ENCODE results near the gene CFAP77.

CFAP77 gene

DNA sequence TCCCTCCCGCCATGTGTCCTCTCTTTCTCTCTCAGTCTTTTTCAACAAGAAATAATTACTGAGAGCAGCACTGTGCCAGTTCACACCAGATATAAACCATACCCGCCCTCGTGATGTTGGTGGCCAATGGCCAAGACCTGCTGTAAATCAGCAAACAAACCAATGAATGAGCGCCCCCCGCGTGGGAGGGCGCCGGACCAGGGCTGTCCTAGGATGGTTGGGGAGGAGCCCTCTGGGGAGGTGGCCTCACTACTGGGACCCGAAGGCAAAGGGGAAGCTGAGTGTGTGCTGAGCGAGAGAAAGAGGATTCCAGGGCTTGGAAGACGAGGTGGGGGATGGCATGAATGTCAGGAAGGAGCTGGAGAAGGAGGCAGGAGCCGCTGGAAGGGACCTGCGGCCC lies 121.2 kb downstream of the CFAP77 start:
- Mint-ChIP-seq H3K27ac (no peak overlapping the region), H3K9me3 (peaks cover 2% of the 10 kb centered on the region), H3K36me3 (no peaks in the 10 kb centered on the region), H3K27me3 (peaks cover 35% of the 10 kb centered on the region), H3K4me1 (no peaks in the 10 kb centered on the region), H3K4me3 (no peak overlapping the region)
- no peak for ATAC-seq

DNA sequence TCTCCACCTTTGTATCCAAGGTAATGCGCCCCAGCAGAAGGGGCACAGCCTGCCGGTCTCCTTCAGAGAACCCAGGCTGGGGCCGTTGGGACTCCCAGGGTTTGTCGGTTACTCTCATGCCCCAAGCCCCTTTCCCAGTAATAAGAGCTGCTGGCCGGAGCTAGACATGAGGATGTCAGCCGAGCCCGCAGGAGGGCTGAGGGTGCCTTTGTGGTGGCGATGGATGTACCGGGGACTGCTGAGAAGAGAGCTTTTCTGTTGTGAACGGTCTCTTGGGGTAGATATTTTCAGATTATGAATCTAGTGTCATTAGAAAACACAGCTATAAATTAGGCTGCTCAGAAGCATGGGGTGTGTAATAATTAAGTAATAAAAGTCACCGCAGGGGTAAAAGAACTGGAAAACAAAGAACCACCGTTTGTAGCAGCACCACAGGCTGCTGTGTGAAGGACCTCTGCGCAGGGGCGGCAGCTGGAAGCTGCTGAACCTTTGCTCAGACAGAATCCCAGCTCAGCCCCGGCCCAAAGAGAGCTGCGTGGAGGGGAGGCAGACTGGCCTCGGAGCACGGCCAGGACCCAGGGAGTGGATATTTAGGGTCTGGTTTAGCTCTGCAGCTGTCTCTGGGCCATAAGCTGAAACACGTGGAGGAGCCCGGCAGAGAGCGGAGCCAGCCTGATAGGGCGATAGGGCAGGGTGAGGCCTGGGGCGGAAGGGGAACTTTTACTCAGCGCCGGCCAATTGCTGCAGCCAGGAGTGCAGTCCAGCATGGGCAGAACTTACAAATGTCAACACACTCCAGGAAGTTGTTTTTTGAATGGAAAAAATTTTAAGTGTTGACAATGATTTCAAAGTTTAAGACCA lies 121.9 kb downstream of the CFAP77 start:
- peaks cover 35% of the 10 kb centered on the region for H3K27me3 Mint-ChIP-seq
- no peaks in the 10 kb centered on the region for H3K4me1 Mint-ChIP-seq
- no peak overlapping the region for H3K4me3 Mint-ChIP-seq
- peaks cover 2% of the 10 kb centered on the region for H3K9me3 Mint-ChIP-seq
- no peak overlapping the region for H3K27ac Mint-ChIP-seq
- ATAC-seq = no peak
- no peaks in the 10 kb centered on the region for H3K36me3 Mint-ChIP-seq

DNA sequence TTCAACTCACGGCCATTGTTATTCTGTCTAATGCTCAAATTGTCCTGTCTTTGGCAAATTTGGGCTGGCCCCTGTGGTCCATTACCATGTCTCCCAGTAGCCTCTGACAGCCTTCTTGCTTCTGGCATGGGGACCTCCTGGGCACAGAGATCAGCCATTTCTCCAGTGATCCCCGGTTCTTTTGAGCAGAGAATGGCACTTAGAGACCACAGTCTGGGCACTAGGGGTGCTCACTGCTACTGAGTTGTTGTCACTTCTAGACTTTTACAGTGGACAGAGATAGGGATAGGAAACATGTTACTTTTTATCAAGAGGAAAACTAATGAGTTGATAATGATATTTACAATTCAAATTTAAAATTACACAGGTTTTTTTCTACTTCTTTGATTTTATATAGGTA lies 124.8 kb downstream of the CFAP77 start:
- no peaks in the 10 kb centered on the region for H3K36me3 Mint-ChIP-seq
- no peaks in the 10 kb centered on the region for H3K4me1 Mint-ChIP-seq
- no peak overlapping the region for H3K4me3 Mint-ChIP-seq
- peaks cover 2% of the 10 kb centered on the region for H3K9me3 Mint-ChIP-seq
- H3K27ac Mint-ChIP-seq = no peak overlapping the region
- H3K27me3 Mint-ChIP-seq = peaks cover 35% of the 10 kb centered on the region
- no peak for ATAC-seq

DNA sequence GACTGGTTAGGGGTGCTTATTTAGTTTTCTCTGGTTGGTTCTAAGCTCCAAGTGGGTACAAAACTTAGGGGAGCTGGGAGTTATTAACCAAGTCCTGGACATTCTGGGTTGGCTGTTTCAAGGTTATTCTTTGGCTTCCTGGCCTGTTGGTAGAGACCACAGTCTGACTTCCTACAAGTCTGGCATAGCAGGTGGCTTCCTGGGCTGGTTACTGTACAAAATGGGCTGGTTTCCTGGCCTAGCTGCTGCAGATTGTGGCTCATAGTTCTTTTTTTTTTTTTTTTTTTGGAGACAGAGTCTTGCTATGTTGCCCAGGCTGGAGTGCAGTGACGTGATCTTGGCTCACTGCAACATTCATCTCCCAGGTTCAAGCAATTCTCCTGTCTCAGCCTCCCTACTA lies 126.1 kb downstream of the CFAP77 start:
- Mint-ChIP-seq H3K4me3 (no peak overlapping the region), H3K4me1 (no peaks in the 10 kb centered on the region), H3K27me3 (peaks cover 23% of the 10 kb centered on the region), H3K9me3 (peaks cover 2% of the 10 kb centered on the region), H3K36me3 (no peaks in the 10 kb centered on the region), H3K27ac (no peak overlapping the region)
- ATAC-seq = no peak

DNA sequence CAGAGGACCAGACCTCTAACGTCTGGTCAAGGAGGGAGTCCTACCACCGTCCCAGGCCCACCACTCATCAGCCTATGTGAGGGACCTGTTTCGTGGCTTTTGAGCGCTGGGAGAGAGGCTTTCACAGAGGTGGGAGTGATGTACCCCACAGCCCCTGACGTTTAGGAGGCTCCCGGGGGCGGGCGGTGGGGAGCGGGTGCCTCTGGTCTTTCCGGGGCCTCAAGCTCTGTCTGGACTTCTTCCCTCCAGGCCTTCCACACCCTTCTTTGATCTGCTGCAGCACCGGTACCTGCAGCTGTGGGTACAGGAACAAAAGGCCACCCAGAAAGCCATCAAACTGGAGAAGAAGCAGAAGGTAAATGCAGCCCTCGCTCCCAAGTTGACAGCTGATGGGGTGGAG lies 127.3 kb downstream of the CFAP77 start:
- no peak overlapping the region for H3K4me3 Mint-ChIP-seq

DNA sequence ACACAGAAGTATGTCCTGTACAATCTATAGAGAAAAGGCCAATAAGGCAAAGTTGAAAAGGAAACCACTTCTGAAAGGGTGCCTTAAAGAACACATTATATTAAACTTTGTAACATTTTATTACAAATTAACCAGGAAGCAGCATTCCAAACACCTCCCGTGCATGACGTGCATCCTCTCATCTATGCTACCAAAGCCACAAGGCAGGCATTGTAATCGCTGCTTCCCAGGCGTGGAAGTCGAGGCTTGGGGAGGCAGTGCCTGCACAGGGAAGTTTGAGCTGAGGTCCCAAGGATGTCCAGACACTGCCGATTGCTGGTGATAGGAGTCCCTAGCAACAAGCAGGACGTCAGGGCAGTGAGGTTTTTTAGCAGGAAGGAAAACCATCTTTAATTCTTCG lies 128.1 kb downstream of the CFAP77 start:
- Mint-ChIP-seq H3K4me3 (no peak overlapping the region), H3K9me3 (peaks cover 2% of the 10 kb centered on the region), H3K27ac (no peak overlapping the region), H3K4me1 (no peaks in the 10 kb centered on the region), H3K36me3 (no peaks in the 10 kb centered on the region), H3K27me3 (peaks cover 8% of the 10 kb centered on the region)
- ATAC-seq = no peak

More for the DNA sequence above, 127.3 kb downstream of the CFAP77 start:
- Mint-ChIP-seq H3K4me1 (no peaks in the 10 kb centered on the region), H3K27ac (no peak overlapping the region), H3K36me3 (no peaks in the 10 kb centered on the region), H3K9me3 (peaks cover 2% of the 10 kb centered on the region), H3K27me3 (peaks cover 11% of the 10 kb centered on the region)
- no peak for ATAC-seq

- no peaks in the 10 kb centered on the region for H3K27me3 Mint-ChIP-seq
- H3K9me3 Mint-ChIP-seq = peaks cover 2% of the 10 kb centered on the region
- no peak for ATAC-seq
- H3K36me3 Mint-ChIP-seq = no peaks in the 10 kb centered on the region
- no peak overlapping the region for H3K4me3 Mint-ChIP-seq
- H3K27ac Mint-ChIP-seq = no peak overlapping the region
- H3K4me1 Mint-ChIP-seq = no peaks in the 10 kb centered on the region
Observed at GRCh38 chr9:132539096-132539495, 129.1 kb downstream of the CFAP77 start.

GRCh38 chr9:132541051-132541450 lies 131.0 kb downstream of the CFAP77 start:
- Mint-ChIP-seq H3K4me1 (no peaks in the 10 kb centered on the region), H3K36me3 (no peaks in the 10 kb centered on the region), H3K27ac (no peak overlapping the region), H3K9me3 (no peaks in the 10 kb centered on the region), H3K4me3 (no peak overlapping the region), H3K27me3 (peaks cover 11% of the 10 kb centered on the region)
- ATAC-seq = no peak

DNA sequence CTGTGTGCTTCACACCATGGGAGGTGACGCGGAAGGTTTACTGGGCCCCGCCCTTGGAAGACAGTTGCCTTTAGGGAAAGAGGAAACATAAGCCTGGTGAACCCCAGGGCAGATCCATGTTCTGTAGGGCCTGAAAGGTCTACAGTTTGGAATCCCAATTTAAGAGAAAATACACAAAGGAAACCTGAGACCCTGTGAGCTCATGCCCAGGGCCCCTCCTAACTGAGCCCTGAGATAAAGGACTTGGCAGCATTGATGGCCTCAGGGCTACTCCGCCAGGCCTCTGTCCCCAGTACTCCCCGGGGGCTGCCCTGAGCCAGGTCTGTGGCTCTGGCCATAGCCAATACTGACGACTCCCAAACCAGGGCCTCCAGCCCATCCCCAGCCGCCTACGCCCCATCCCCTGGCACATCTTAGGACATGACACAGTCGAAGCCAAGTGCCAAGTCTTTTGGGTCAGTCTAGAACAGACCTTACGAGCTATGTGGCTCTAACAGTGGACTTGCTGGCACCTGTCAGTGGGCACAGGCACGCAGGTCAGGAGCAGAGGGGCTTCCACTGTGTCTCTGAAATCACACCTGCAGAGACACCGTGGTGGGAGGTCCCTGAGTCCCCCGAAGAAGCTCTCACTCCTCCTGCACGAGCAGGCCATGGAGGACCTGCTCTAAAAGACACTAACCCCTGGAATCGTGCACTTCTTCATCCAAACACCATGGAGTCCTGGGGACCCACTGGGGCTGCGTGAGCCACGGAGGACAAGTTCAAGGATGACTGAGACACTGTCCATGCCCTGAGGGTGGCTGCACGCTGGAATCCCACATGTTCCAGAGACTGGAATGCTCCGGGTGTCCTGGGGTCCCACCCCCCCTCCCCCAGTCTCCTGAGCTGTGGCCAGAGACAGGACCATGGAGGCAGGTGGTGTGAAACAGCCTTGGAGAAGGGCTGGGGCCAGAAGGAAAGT lies 132.1 kb downstream of the CFAP77 start:
- Mint-ChIP-seq H3K27ac (no peak overlapping the region), H3K4me3 (no peak overlapping the region), H3K27me3 (peaks cover 22% of the 10 kb centered on the region), H3K9me3 (no peaks in the 10 kb centered on the region), H3K36me3 (no peaks in the 10 kb centered on the region), H3K4me1 (peaks cover 6% of the 10 kb centered on the region)
- ATAC-seq = no peak

- peaks cover 6% of the 10 kb centered on the region for H3K4me1 Mint-ChIP-seq
- H3K36me3 Mint-ChIP-seq = no peaks in the 10 kb centered on the region
- H3K9me3 Mint-ChIP-seq = no peaks in the 10 kb centered on the region
- ATAC-seq = no peak
- no peak overlapping the region for H3K27ac Mint-ChIP-seq
- no peak overlapping the region for H3K4me3 Mint-ChIP-seq
- peaks cover 31% of the 10 kb centered on the region for H3K27me3 Mint-ChIP-seq
Observed at GRCh38 chr9:132543251-132543650, 133.2 kb downstream of the CFAP77 start.

GRCh38 chr9:132543960-132544359 lies 133.9 kb downstream of the CFAP77 start:
- no peaks in the 10 kb centered on the region for H3K9me3 Mint-ChIP-seq
- peaks cover 31% of the 10 kb centered on the region for H3K27me3 Mint-ChIP-seq
- H3K4me1 Mint-ChIP-seq = peaks cover 6% of the 10 kb centered on the region
- H3K36me3 Mint-ChIP-seq = no peaks in the 10 kb centered on the region
- no peak for ATAC-seq
- no peak overlapping the region for H3K4me3 Mint-ChIP-seq
- H3K27ac Mint-ChIP-seq = no peak overlapping the region

GRCh38 chr9:132545578-132545977 lies 135.6 kb downstream of the CFAP77 start:
- H3K4me1 Mint-ChIP-seq = peaks cover 6% of the 10 kb centered on the region
- H3K36me3 Mint-ChIP-seq = no peaks in the 10 kb centered on the region
- no peak overlapping the region for H3K27ac Mint-ChIP-seq
- H3K4me3 Mint-ChIP-seq = no peak overlapping the region
- peaks cover 32% of the 10 kb centered on the region for H3K27me3 Mint-ChIP-seq
- no peaks in the 10 kb centered on the region for H3K9me3 Mint-ChIP-seq
- ATAC-seq = no peak

GRCh38 chr9:132546148-132547051 lies 136.4 kb downstream of the CFAP77 start:
- H3K4me3 Mint-ChIP-seq = no peak overlapping the region
- H3K4me1 Mint-ChIP-seq = peaks cover 6% of the 10 kb centered on the region
- no peaks in the 10 kb centered on the region for H3K36me3 Mint-ChIP-seq
- ATAC-seq = no peak
- no peak overlapping the region for H3K27ac Mint-ChIP-seq
- H3K27me3 Mint-ChIP-seq = peaks cover 41% of the 10 kb centered on the region
- no peaks in the 10 kb centered on the region for H3K9me3 Mint-ChIP-seq

DNA sequence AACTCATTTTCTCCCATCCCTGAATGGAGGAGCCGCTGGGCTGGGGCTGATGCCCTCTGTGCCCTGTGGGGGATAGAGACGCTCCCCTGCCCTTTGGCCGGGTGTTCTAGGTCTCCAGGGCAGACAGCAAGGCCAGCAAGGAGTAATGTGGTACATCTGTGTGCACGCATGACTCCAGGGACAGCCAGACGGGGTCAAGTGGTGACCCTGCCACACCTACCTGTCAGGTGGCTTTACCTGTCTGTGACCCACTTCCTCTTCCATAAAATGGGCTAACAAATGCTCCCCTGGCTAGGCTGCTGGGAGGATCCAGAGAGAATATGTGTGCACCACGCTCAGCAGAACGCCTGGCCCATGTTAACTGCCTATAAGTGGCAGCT lies 137.0 kb downstream of the CFAP77 start:
- Mint-ChIP-seq H3K4me1 (peaks cover 6% of the 10 kb centered on the region), H3K36me3 (no peaks in the 10 kb centered on the region), H3K27me3 (peaks cover 47% of the 10 kb centered on the region), H3K9me3 (no peaks in the 10 kb centered on the region), H3K27ac (no peak overlapping the region), H3K4me3 (no peak overlapping the region)
- ATAC-seq = no peak

- Mint-ChIP-seq H3K4me1 (peaks cover 6% of the 10 kb centered on the region), H3K27me3 (peaks cover 48% of the 10 kb centered on the region), H3K4me3 (no peak overlapping the region), H3K36me3 (no peaks in the 10 kb centered on the region), H3K27ac (no peak overlapping the region), H3K9me3 (no peaks in the 10 kb centered on the region)
- ATAC-seq = no peak
Observed at GRCh38 chr9:132547436-132547835, 137.4 kb downstream of the CFAP77 start.
